B cell (primary cell): ENCODE data around the gene MOB3A. TPM values are rescaled to one million over a fixed set of nuclear protein-coding genes. Genes with fewer than 3 reads are reported as not detected.

Experiments
- ATAC-seq: fragments of 200-7000 bp; cut with Tn5 transposase; one replicate; pipeline ENCODE4 v1.10.0; 2021; ENCODE audit warnings: low read depth, mild to moderate bottlenecking, moderate number of reproducible peaks, moderate library complexity
- CTCF ChIA-PET: fragments of 350-600 bp; sonication (Branson Sonifier 250); formaldehyde crosslinking; loops from one replicate; lab custom pipeline; 2021; ENCODE audit warnings: antibody characterized with exemption, inconsistent platforms; lab: Charles Lee
- POLR2A ChIA-PET: fragments of 350-600 bp; sonication (Branson Sonifier 250); formaldehyde crosslinking; loops from one replicate; lab custom pipeline; 2021; ENCODE audit warnings: antibody characterized with exemption; lab: Charles Lee
- DNase-seq: peaks from one replicate; pipeline ENCODE4 v3.0.0; 2013
- H2AFZ ChIP-seq: 2 replicates; pipeline ENCODE4 v1.6.1; 2012; ENCODE audit warnings: mild to moderate bottlenecking, low read depth, low read length; ENCODE audit not compliant: insufficient read depth, poor library complexity, severe bottlenecking
- H3K27ac ChIP-seq, 2 donors: 1 replicate in 1 of 2; 2 replicates in 1 of 2; pipeline ENCODE4 v1.5.1; 2012 to 2013; ENCODE audit warnings: low read length in 2 of 2, mild to moderate bottlenecking in 2 of 2, moderate library complexity in 1 of 2
- H3K27me3 ChIP-seq, 4 experiments: fragments of 200-600 bp in 1 of 4; sonication (generic) in 1 of 4; replicated peaks in 1 of 4; 1 replicate in 2 of 4; 2 replicates in 2 of 4; pipeline versions ENCODE4 v1.6.1 to v1.7.0; 2013 to 2016; ENCODE audit warnings: low read length in 3 of 4, mild to moderate bottlenecking in 2 of 4, mixed read lengths in 1 of 4, moderate library complexity in 1 of 4; ENCODE audit not compliant: insufficient read depth in 4 of 4, control insufficient read depth in 3 of 4; ENCODE audit errors: control extremely low read depth in 1 of 4
- H3K36me3 ChIP-seq, 2 experiments: replicated peaks in 1 of 2; 1 replicate in 1 of 2; 2 replicates in 1 of 2; pipeline versions ENCODE4 v1.6.1 to v1.7.1; 2013; ENCODE audit warnings: low read length in 1 of 2; ENCODE audit not compliant: insufficient read depth in 2 of 2, control insufficient read depth in 1 of 2; ENCODE audit errors: control extremely low read depth in 1 of 2, extremely low read depth in 1 of 2
- H3K4me1 ChIP-seq, 2 donors: fragments of 200-600 bp in 1 of 2; sonication (generic) in 1 of 2; 1 replicate in 1 of 2; 2 replicates in 1 of 2; pipeline versions ENCODE4 v1.5.1 to v1.6.1; 2013 to 2017; ENCODE audit warnings: low read length in 2 of 2; ENCODE audit not compliant: control insufficient read depth in 2 of 2, insufficient read depth in 2 of 2
- H3K4me2 ChIP-seq: replicated peaks from 2 replicates; pipeline ENCODE3; 2012; ENCODE audit warnings: mild to moderate bottlenecking, low read depth, low read length; ENCODE audit not compliant: poor library complexity, severe bottlenecking
- H3K4me3 ChIP-seq, 5 experiments: fragments of 200-600 bp in 1 of 5; sonication (generic) in 1 of 5; 1 replicate in 3 of 5; 2 replicates in 2 of 5; pipeline versions ENCODE4 v1.5.1 to v1.7.0; 2011 to 2016; ENCODE audit warnings: low read length in 4 of 5, mild to moderate bottlenecking in 4 of 5, low read depth in 2 of 5, control low read depth in 1 of 5, moderate library complexity in 1 of 5; ENCODE audit not compliant: insufficient read depth in 1 of 5; ENCODE audit errors: control extremely low read depth in 1 of 5, extremely low read depth in 1 of 5
- H3K79me2 ChIP-seq: fragments of 200-600 bp; sonication (generic); one replicate; pipeline ENCODE4 v1.6.0; 2016; ENCODE audit warnings: low read length; ENCODE audit not compliant: control insufficient read depth, insufficient read depth
- H3K9ac ChIP-seq: fragments of 200-600 bp; sonication (generic); 2 replicates; pipeline ENCODE4 v1.6.1; 2017; ENCODE audit warnings: mild to moderate bottlenecking, low read length, moderate library complexity
- H3K9me3 ChIP-seq, 3 donors: one replicate each; pipeline versions ENCODE4 v1.6.1 to v1.7.1; 2013; ENCODE audit warnings: low read length in 2 of 3; ENCODE audit not compliant: control insufficient read depth in 2 of 3, insufficient read depth in 1 of 3; ENCODE audit errors: control extremely low read depth in 1 of 3
- H4K20me1 ChIP-seq: 2 replicates; pipeline ENCODE4 v1.6.0; 2012; ENCODE audit warnings: mild to moderate bottlenecking, low read length; ENCODE audit not compliant: insufficient read depth, control insufficient read depth, poor library complexity, severe bottlenecking
- H3K27ac Mint-ChIP-seq: one replicate; pipeline ENCODE4 v1.8.0; 2021; ENCODE audit warnings: mixed read lengths
- H3K27me3 Mint-ChIP-seq: one replicate; pipeline ENCODE4 v1.8.0; 2021; ENCODE audit warnings: mixed read lengths
- H3K4me1 Mint-ChIP-seq: one replicate; pipeline ENCODE4 v1.8.0; 2021; ENCODE audit warnings: mixed read lengths
- H3K4me3 Mint-ChIP-seq: one replicate; pipeline ENCODE4 v1.8.0; 2021; ENCODE audit warnings: mixed read lengths
- H3K9me3 Mint-ChIP-seq: one replicate; pipeline ENCODE4 v1.8.0; 2022; ENCODE audit warnings: mixed read lengths; ENCODE audit not compliant: insufficient read depth
- EZH2 ChIP-seq: IDR thresholded peaks from 2 replicates; pipeline ENCODE4 v1.6.1; 2012; ENCODE audit warnings: borderline replicate concordance, low read depth, mild to moderate bottlenecking, moderate library complexity, low read length; ENCODE audit not compliant: insufficient read depth, poor library complexity, severe bottlenecking
- WGBS: methylation state at CpG from one replicate; pipeline ENCODE4 v1.1.5; 2013; ENCODE audit warnings: missing lambda C conversion rate; ENCODE audit not compliant: insufficient coverage; 5-methylcytosine and 5-hydroxymethylcytosine counted together
- intact Hi-C: fragments of 100-400 bp; cut with micrococcal nuclease; formaldehyde crosslinking; loops from one replicate; pipeline ENCODE4 v1.10.0; 2022
- polyA plus RNA-seq: library from polyadenylated mRNA; depleted of rRNA; stranded (reverse); fragments of >200 nt; gene quantifications from 2 replicates; pipeline ENCODE4 v1.2.3, GENCODE V29; 2012
- total RNA-seq, 2 donors: library from RNA; stranded (reverse); fragments of 120-200 nt in 1 of 2; gene quantifications; 1 replicate in 1 of 2; 2 replicates in 1 of 2; pipeline versions ENCODE4 v1.2.3 to v1.2.4, GENCODE V29; 2013 to 2022
- TF ChIP-seq, protein P1 (sequence below): fragments of 200-600 bp; IDR thresholded peaks from one replicate; pipeline ENCODE4 v1.8.0; 2022; ENCODE audit warnings: antibody characterized with exemption, mild to moderate bottlenecking

The MOB3A gene
- total and polyA plus RNA-seq, 2 donors (not counting 1 experiment from before 2014, with no cell fraction given), result 190 to 228 TPM

DNA sequence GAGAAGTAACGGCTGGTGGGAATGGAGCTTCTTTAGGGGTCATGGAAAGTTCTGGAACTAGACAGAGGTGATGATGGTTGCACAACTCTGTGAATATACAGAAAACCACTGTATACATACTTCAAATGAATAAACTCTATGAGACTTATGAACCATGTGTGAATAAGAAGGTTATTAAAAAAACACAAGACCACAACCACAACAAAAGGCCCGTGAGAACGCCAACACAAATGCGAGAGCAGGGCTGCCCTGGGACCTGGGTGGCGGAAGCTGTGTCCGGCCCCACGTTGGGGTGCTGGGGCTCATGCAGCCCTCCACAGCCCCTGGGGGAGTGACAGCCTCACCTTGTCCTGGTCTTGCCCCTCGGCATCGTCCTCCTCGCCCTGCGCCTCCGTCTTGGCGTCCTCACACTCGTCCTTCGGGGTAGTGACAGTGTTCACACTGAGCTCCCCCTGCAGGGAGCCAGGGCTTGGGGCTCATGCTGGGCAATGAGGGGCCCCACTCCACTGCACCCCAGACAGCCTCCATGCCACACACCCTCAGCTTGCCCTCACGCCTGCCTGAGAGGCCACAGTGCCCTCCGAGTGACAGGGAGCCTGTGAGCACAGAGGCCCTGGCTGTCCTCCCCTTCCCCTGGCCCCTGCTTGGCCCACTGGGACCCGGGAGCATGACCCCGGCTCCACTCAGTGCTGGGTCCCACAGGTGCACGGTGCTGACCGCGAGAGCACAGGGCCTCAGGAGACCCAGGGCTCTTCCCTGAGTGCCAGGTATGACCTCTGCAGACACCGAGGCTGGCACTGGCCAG is 16.6 kb upstream of the MOB3A start:
- intact Hi-C loops, result no loop called here
- 80% methylated on average over 22 of the region's 23 CpGs for WGBS
- Histone ChIP-seq H4K20me1 (peaks cover 28% of the 10 kb centered on the region), H3K27ac (no peak overlapping the region), H3K36me3 (peaks cover 0 to 91% of the 10 kb centered on the region in 2 experiments), H3K27me3 (no peaks in the 10 kb centered on the region), H3K4me1 (no peaks in the 10 kb centered on the region), H3K9me3 (no peaks in the 10 kb centered on the region), H3K4me2 (no peak overlapping the region), H2AFZ (no peak overlapping the region), H3K4me3 (no peak overlapping the region), H3K9ac (no peak overlapping the region), H3K79me2 (peaks cover 16% of the 10 kb centered on the region)
- H3K4me1 Mint-ChIP-seq, result peaks cover 2% of the 10 kb centered on the region
- ATAC-seq, result no peak
- H3K4me3 Mint-ChIP-seq, result no peak overlapping the region
- CTCF ChIA-PET, result no interaction called here
- no peak overlapping the region for H3K27ac Mint-ChIP-seq
- H3K27me3 Mint-ChIP-seq, result no peaks in the 10 kb centered on the region
- DNase-seq, result no peak
- TF ChIP-seq, protein P1, sequence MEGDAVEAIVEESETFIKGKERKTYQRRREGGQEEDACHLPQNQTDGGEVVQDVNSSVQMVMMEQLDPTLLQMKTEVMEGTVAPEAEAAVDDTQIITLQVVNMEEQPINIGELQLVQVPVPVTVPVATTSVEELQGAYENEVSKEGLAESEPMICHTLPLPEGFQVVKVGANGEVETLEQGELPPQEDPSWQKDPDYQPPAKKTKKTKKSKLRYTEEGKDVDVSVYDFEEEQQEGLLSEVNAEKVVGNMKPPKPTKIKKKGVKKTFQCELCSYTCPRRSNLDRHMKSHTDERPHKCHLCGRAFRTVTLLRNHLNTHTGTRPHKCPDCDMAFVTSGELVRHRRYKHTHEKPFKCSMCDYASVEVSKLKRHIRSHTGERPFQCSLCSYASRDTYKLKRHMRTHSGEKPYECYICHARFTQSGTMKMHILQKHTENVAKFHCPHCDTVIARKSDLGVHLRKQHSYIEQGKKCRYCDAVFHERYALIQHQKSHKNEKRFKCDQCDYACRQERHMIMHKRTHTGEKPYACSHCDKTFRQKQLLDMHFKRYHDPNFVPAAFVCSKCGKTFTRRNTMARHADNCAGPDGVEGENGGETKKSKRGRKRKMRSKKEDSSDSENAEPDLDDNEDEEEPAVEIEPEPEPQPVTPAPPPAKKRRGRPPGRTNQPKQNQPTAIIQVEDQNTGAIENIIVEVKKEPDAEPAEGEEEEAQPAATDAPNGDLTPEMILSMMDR, result no peak
- H3K9me3 Mint-ChIP-seq, result no peaks in the 10 kb centered on the region
- POLR2A ChIA-PET, result interaction anchor here (1.1 kb wide), 1 partner anchor 37 kb away, joined by 4 read pairs; no protein-coding TSS in a partner anchor

GRCh38 chr19:2111886-2112285 is 15.8 kb upstream of the MOB3A start:
- H3K27ac ChIP-seq, result no peak overlapping the region
- ChIA-PET POLR2A (no interaction called here), CTCF (interaction anchor here (0.5 kb wide), 1 partner anchor 182 kb away, joined by 3 read pairs; no protein-coding TSS in a partner anchor)
- Mint-ChIP-seq H3K4me3 (no peak overlapping the region), H3K27ac (no peak overlapping the region), H3K4me1 (peaks cover 2% of the 10 kb centered on the region), H3K27me3 (no peaks in the 10 kb centered on the region), H3K9me3 (no peaks in the 10 kb centered on the region)
- H4K20me1 ChIP-seq, result peaks cover 19% of the 10 kb centered on the region
- H3K79me2 ChIP-seq, result peaks cover 10% of the 10 kb centered on the region
- no peak for DNase-seq
- no peaks in the 10 kb centered on the region for H3K4me1 ChIP-seq
- whole genome bisulfite sequencing, result 94% methylated on average over 20 of the region's 20 CpGs
- no peak overlapping the region for H3K4me2 ChIP-seq
- TF ChIP-seq EZH2, result no peak
- TF ChIP-seq, protein P1, result no peak
- no peaks in the 10 kb centered on the region for H3K9me3 ChIP-seq
- H2AFZ ChIP-seq, result no peak overlapping the region
- no peak overlapping the region for H3K4me3 ChIP-seq
- H3K9ac ChIP-seq, result no peak overlapping the region
- H3K27me3 ChIP-seq, result no peaks in the 10 kb centered on the region
- H3K36me3 ChIP-seq, result peaks cover 0 to 84% of the 10 kb centered on the region in 2 experiments
- intact Hi-C loops, result no loop called here
- no peak for ATAC-seq
